A204.1 (cell line): Measurements from ENCODE around the gene COL4A6.

Experiments
- FAIRE-seq: peaks from 2 replicates; lab custom pipeline; 2012; peaks lifted over from hg19 to GRCh38; lab: Jason Lieb, UNC

Gene COL4A6

DNA sequence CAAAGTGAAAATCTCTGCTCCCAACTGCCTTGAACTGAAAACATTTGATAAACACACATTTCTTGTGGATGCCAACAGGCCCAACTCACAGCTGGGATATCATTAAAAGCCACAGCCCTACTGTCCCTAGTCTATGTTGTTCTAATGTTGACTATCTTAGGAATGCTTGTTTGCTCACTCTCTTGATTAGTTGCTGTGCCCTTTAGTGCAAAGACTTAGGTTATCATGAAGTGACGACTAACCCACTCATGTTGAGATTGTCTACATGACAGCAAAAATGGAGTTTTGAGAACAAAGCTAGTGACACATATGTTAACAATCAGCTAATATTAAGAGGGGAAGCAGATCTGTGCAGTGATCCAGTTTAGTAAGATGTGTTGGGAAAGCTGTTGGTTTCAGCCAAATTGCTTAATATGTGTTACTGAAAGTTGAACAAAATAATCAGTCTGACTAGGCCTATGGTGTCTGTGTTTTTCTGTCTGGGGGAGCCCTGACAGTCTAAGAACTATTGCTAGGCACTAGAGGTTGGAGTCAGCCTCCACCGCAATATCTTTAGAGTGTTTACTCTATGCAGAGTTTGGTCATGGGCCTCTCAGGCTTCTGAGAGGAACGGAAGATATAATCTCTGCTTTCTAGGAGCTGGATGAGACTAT is 221.2 kb downstream of the COL4A6 start:
- FAIRE-seq, result no peak

DNA sequence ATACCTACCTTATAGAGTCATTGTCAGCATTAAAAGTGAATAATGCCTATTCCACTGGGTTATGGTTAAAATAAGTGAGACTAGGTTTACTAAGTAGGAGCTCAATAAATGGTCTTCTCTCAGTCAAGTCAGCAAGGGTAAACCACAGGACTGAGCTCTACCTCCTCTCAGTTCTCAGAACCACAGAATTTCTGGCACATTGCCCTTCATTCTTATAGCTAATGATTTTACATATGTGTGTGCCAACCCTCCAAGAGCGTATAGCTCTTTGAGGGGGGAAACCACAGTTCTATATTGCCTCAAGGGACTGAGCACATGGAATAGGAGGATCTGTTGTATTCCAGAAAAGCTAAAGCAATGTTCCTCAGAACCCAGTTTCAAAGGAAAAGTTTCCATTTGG is 221.8 kb downstream of the COL4A6 start:
- no peak for FAIRE-seq

DNA sequence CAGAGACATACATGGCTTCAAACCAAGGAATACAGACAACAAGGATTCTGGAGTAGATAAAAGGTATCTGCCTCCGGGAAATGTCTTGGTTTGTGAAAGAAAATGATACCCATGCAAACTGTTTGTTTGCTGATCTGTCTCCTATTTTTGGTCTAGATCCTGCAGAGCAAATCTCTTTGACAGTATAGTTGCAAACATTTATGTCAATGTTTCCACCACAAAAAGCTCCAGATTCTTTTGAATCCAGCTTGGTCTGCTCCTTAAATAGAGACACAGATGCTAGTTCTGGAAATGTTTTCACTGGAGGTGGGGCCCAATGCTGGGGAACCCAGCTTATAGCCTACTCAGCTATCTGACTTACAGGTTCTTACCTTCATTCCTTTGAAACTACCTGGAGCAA is 226.9 kb downstream of the COL4A6 start:
- no peak for FAIRE-seq

DNA sequence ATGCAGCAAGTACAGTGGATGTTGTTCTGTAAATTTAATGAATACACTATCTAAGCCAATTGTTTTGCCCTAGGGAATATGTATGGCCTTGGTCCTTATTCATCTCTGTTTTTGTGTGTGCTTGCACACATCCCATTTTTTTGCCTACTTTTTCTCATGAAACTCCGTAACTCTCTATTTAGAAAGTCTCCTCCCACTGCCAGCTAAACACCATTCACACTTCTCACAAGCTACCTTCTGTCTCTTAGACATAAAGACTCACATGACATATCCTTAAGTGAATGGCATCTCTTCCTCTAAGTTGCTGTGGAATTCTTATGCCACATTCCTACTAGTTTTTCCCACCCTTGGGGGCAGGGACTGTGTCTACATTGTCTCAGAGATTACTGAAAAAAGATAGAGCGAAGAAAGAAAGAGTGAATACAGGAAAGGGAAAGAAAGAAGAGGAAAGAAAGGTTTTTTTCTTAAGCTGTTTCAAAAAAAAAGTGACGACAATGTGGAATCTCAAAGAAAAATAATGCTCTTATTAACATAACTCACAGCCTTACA is 229.1 kb downstream of the COL4A6 start:
- no peak for FAIRE-seq

DNA sequence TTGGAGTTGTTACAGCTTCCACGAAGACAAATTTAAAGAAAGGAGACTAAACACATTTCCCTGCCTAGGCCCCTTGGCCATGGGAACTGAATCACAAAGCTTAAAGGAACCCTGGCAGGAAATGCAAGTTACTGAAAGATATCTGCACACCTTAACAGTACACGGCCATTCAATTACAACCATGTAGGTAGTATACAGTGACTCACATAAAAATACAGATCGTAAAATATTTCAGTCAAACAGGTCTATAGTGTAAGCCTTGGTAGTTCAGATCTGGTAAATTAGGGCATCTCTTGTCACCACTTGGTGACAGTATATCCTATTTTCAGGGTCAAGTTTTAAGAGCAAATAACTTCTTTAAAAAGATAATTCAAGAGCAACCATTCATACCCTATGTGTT is 234.7 kb downstream of the COL4A6 start:
- FAIRE-seq, result no peak

DNA sequence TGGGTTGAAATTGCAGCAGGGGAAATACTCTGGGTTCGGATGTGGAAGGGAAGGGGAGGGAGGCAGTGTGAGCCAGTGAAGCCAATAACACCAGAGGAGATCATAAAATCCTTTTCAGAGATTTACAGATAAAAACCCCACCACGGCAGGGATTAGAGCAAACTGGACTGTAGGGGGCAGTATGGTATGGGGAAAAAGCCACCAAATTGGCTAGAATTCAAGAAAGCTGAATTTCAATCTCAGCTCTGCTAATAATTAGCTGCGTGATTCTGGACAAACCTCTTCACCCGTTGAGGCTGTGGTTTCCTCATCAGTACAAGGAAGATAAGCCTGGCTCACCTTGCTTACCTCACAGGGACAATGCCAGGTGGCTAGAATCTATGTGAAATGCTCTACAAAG is 238.5 kb downstream of the COL4A6 start:
- FAIRE-seq, result no peak

DNA sequence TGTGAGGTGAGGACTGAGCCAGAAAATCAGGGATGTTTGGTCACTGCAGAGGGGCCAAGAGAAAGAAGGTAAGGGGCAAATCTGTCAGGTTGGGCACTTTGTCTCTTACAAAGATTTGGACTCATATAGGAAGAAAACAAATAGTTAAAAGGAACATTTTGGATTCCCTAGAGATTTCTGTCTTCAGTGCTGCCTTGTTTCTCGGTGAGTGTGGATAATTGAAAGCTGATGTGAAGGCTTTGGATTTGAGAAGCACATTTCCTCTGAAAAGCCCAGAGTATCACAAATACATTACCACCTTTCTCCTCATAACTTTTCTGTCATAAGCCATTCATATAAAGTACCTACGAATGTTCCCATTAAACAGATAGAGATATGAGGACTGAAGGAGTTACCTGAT is 239.2 kb downstream of the COL4A6 start:
- no peak for FAIRE-seq

DNA sequence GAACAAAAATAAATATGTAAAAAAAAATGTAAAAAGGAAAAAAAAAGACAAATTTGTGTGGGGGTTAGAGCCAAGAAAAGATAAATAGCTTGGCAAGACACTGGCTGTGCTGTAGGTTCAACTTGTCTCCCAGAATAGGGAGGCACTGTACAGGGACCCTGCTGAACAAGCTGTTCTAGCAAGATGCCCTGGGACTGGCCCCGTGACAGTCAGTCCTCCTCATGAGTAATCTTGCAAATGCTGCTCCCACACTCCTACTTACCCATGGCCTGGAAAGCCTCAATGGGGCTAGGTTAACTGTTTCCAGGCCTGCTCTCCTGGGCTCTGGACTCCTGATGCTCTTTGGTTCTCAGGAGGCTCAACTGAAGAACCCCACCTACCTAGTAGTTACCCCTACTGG is 239.8 kb downstream of the COL4A6 start:
- FAIRE-seq, result no peak

DNA sequence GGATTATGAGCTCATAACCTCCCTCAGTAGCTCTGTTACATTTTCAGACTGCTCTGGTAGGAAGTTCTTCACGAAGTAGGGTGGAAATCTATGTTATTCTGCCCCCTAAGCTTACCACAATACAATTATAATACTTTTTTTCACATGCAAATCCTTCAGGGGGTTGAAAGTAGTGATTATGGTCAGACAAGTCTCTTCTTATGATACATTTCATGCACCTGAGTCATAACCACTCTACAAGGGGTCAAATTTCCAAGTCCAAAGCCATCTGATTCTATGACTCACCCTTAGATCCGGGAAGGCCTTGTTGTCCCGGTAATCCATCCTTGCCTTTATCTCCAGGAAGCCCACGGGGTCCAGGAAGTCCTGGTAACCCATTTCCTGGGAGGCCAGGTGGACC is 251.4 kb downstream of the COL4A6 start:
- no peak for FAIRE-seq

DNA sequence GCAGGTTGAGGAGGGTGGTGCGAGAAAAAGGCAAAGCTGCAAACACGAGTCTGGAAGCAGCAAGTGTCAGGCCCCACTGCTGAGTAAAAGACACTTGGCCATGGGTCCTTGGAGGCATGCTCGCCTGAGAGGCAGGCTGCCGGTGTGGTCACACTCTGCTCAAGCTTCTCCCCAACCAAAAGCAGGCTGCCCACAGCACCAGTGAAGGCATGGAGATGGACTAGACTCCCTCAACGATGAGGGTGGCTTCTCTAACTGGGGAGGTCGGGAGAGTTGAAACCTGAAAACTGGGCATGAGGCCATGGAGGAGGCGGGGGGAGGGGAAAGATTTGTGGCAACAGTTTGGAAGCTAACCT is 260.1 kb downstream of the COL4A6 start:
- FAIRE-seq, result no peak

DNA sequence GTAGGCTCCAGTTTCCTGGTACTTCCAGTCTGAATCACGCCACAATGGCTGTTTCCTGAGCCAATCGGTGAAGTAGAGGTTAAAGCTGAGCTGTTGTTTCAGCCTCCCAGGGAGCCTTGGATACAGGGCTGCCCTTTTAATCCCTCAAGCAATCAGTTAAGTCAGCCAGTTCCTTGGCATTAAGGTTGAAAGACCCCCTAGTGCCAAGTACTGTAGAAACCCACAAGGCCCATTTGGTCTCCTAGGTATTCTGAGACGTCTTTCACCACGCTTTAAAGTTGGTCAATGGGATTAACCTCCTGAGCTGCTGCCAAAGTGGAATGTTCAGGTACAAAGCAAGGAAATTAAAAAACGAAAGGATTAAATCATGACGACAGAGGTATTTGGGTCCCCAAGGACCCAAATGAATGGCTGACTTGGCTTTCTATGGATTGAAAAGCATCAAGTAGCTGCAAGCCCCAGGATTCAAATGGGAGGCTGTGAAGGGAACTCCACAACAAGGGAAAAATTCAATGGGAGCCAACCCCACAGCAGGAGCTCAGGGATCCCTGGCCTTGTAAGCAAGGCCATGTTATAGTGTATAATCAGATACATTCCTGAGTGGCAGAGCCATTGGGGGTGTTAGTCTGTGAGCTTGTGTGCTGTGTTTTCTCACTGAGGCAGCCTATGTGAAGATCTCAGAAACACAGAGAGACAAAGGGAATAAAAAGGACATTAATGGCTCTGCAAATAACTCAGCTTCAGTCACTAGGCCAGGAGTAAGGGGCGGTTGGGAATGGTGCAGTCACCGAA is 260.7 kb downstream of the COL4A6 start:
- FAIRE-seq, result no peak

DNA sequence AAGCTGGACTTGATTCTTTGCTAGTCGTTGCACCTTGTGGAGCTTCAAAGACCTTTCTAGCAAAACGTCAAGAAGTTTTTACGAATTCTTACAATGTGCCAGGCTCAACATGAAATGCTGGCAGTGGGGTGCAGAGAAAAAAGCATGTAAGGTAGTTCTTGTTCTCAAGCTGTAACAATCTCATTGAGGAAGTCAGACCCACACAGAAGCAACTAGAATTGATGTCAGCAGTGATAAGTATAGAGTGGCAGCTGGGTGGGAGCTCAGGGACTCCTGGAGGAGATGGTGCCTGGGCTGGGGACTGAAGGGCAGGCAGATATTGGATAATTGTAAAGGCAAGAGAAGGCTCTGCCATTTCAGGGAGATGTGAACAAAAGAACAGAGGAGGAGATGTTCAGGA is 264.3 kb downstream of the COL4A6 start:
- no peak for FAIRE-seq

DNA sequence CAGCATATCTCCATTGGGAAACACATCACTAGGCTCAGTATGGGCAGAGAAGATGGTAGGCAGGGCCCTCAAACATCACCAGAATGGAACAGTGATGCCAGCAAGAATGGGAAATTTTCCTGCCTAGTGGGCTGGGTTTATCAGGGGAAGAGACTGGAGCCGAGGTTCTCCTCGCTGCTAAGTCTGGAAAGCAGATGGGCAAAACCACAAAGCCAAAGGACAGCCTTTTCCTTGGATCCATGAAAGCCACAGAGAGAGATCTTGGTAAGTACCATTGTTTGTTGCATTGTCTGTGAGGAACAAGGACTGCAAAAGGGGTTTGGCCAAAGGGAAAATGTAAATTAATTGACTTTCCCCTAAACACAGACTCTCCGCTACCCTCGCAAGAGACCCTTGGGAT is 266.6 kb downstream of the COL4A6 start:
- FAIRE-seq, result no peak

DNA sequence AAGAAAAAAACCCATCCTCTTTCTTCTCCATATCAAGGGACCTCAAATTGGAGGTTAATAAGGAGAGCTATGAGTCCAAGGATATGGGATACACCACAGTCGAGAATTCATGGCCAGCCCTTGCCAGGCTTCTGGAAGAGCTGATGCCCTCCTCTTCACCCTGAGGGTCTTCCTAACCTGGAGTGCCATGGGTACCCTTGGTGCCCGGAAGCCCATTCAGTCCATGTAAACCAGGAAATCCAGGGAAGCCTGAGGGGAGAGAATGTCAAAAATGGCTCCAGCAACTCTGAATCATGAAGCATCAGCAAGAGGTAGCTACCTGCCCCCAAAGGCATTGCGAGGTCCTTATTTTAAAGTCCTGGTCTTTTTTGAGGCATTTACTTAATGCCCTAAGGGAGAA is 268.5 kb downstream of the COL4A6 start:
- no peak for FAIRE-seq

DNA sequence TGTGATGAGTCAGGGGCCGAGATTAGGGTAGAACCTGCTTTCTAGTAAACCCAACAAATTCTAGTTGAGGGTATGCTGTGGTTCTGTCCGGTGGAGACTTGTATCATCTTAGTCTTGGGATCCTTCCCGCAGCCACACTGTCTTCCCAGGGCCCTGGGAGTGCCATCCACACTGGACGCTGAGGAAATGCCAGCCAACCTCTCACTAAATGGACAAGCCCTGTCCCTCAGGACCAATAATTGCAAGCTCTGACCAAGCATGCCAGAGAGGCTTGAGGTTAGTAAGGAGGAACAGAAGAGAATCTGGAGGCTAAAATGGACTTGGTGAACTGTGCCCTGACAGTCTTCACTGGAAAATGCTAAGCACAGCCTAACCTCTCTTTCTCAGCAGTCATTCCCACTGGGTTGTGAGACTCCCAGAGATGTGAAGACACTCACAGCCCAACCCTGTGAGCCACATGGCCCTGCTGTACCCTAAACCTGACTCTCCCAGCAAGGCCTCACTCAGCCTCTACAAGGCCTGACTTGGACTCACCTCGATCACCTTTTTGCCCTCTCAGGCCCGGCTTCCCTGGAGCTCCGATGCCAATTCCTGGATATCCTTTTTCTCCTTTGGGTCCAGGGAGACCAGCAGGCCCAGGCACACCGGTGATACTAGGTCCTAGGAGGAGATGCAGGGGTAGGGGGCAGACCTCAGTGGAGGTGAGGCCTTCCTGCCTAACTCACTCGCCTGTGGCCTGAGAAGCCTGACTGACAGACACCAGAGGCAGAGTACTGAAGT is 269.1 kb downstream of the COL4A6 start:
- no peak for FAIRE-seq

DNA sequence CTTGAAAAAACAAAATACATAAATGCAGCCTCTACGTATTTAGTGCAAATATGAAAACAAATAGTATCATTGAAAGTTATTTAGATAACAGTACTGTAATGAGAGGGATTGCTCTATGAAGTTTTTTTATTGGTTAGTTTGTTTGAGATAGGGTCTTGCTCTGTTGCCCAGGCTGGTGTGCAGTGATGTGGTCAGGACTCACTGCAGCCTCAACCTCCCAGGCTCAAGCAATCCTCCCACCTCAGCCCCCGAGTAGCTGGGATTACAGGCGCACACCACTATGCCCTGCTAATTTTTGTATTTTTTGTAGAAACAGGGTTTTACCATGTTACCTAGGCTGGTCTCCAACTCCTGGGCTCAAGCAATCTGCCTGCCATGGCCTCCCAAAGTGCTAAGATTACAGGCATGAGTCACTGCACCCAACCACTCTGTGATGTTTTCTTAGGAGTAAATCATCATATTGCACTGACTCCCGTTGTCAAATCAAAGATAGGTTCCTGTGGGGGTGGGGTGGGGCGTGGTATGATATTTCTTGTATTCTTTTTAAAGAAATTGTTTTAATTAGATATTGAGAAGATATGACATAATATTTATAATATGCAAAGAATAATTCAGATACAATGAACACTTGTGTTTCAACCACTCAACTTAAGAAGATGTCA is 270.9 kb downstream of the COL4A6 start:
- no peak for FAIRE-seq

DNA sequence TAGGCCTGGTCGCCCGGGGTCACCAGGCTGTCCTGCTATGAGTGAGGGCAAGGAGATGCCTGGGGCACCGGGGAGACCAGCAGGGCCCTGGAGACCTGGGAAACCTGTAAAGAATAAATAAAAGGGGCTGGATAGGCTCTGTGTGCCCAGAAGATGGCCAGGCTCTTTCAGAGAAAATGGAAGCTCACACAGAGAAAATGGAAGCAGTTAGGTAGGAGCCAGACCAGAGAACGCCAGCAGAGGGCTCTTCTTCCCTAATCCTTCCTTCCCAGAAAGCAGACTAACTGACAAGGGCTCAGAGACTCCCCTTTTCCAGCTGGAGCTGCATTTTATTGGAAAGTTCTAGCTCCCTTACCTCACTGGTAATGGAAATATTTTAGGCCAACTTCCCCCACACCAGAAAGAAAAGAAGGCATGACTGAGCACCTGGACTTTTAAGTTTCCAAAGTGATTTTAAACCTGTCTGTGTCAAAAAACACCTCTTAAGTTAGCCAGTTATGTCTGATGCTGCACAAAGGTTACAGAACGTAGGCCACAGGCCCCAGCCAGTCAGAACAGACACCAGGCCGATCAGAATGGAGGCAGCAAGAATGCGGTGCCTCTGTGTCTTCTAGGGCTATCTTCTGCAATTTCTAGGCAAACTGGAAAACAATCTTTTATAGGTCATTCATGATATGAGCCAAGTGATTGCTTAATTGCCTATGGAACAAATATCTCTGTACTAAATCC is 272.7 kb downstream of the COL4A6 start:
- no peak for FAIRE-seq

DNA sequence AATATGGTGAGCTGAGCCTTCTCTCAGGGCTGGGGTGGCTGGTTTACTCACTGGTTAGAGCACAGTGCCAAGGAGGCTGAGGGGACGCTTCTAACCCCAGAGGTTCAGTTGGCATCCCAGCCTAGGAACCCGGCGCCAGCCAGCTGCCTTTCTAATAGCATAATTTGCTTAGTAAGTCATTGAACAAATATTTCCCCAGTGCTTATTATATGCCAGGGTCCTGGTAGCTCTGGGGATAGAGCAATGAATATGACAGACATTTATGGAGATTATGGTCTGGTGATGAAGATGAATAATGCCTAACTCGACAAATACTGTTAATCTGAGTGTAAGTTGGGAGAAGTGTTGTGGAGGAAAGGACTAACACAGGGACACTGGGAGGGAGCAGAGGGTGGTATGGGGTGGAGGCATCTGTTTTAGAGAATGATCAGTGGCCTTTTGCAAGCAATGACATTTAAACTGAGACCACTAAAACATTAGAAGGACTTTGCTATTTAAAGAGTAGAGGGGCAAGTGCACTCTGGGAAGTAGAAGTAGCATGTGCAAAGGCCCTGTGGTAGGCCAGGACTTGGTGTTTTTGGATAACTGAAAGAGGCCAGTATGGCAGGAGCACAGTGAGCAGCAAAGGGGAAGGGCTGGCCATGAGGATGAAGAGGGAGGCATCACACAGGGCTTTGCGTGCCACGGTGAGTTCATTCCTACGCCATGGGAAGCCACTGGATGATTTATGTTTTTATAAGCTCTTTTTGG is 274.7 kb downstream of the COL4A6 start:
- FAIRE-seq, result no peak

DNA sequence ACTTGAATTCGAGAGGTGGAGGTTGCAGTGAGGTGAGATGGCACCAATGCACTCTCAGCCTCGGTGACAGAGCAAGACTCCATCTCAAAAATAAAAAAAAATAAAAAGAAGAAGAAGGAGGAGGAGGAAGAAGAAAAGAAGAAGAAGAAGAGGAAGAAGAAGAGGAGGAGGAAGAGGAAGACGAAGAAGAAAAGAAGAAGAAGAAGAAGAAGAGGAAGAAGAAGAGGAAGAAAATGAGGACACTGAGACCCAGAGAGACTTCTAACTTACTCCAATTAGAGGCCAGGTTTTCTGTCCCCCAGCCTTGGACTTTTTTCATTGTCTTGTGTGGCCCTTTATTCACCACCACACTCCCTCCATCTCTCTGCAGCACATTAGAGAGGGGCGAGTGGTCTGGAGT is 276.0 kb downstream of the COL4A6 start:
- FAIRE-seq, result no peak

DNA sequence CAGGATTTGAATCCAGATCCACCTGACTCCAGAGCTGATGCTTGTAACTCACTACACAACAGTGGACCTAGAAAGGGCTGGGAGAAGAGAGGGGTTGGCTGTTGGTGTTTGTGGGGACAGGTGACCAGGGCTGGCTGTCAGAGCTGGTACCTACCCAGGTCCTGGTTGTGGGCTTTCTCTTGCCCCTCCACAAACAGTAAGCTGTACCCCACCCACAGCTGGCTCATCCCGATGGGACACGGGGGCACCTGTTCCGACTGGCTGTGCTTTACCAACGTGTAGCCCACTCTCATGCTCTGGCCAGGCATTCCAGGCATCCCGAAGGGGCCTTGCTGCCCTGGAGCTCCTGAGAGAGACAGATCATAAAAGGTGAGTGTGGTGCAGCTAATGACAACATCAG is 277.9 kb downstream of the COL4A6 start:
- FAIRE-seq, result no peak

DNA sequence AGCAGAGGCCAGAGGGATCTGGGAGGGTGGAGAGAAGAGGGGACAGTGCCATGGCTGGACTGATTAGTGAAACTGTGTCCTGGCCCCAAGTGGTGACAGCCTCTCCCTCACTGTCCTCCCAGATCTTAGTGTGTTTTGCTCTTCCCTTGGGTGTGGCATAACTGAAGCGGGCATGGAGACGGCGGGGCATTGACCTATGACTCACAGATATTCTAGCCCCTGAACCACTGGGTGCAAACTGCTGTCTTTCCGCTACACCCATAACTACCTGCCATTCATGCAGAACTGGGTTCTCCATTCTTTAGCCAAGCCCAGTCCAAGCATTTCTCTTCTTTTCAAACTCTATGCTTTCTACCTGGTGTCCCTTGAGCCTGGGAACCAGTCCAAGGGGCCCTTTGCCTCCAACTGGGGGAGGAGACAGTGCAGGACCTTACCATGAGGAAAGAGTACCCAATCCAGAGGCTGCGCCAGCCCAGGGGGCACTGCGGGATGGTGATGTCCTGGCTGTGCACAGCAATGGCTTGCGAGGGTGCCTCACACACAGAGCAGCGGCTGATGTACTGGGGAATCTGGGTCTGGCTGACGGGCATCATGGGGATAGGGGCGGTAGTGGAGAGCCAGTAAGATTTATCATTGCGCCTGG is 279.1 kb downstream of the COL4A6 start:
- no peak for FAIRE-seq
